ENCODE data around the gene CC2D1A. TPM values are rescaled to one million over a fixed set of nuclear protein-coding genes. Genes with fewer than 3 reads are reported as not detected.

The CC2D1A gene
- total RNA-seq, 3 donors from 2014 or later, result 16.6 to 50.1 (median 43.6) TPM

DNA sequence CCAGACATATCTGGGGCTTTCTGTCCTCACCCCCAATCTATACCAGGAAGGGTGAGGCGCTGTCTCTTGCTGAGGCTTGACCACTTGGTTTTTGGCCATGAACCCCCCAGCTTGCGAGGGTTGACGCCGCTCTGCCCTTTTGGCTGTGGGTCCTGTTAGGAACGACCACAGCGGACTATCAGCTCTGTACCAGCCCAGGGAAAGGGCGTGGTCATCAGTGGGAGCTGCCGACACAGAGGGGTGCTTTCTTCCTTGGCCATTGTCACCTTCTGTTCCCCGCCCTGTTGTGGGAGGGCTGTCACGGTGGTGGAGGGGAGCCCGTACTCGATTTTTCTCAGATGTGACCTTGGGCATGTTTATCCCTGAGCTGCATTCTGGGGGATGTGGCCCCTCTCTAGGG lies 52.0 kb downstream of the CC2D1A start:
- TF ChIP-seq POLR2AphosphoS5 (IDR thresholded peaks at IDR 0.05) (no peak), POLR2A (IDR thresholded peaks at IDR 0.05) (no peak)
- TF ChIP-seq, protein P1, sequence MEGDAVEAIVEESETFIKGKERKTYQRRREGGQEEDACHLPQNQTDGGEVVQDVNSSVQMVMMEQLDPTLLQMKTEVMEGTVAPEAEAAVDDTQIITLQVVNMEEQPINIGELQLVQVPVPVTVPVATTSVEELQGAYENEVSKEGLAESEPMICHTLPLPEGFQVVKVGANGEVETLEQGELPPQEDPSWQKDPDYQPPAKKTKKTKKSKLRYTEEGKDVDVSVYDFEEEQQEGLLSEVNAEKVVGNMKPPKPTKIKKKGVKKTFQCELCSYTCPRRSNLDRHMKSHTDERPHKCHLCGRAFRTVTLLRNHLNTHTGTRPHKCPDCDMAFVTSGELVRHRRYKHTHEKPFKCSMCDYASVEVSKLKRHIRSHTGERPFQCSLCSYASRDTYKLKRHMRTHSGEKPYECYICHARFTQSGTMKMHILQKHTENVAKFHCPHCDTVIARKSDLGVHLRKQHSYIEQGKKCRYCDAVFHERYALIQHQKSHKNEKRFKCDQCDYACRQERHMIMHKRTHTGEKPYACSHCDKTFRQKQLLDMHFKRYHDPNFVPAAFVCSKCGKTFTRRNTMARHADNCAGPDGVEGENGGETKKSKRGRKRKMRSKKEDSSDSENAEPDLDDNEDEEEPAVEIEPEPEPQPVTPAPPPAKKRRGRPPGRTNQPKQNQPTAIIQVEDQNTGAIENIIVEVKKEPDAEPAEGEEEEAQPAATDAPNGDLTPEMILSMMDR (IDR thresholded peaks at IDR 0.05), result no peak
- Histone ChIP-seq H3K27me3 (no peaks in the 10 kb centered on the region), H3K4me1 (peaks cover 5 to 11% of the 10 kb centered on the region in 2 donors), H3K27ac (no peak overlapping the region), H3K4me3 (no peak overlapping the region), H3K9me3 (no peaks in the 10 kb centered on the region), H3K36me3 (peaks cover 3% of the 10 kb centered on the region)
- no peak for DNase-seq (ENCODE audit: low spot score in 2 of 2)
- intact Hi-C loops (cut with DNase I; ENCODE audit: low total_unique reads), result no loop called here

DNA sequence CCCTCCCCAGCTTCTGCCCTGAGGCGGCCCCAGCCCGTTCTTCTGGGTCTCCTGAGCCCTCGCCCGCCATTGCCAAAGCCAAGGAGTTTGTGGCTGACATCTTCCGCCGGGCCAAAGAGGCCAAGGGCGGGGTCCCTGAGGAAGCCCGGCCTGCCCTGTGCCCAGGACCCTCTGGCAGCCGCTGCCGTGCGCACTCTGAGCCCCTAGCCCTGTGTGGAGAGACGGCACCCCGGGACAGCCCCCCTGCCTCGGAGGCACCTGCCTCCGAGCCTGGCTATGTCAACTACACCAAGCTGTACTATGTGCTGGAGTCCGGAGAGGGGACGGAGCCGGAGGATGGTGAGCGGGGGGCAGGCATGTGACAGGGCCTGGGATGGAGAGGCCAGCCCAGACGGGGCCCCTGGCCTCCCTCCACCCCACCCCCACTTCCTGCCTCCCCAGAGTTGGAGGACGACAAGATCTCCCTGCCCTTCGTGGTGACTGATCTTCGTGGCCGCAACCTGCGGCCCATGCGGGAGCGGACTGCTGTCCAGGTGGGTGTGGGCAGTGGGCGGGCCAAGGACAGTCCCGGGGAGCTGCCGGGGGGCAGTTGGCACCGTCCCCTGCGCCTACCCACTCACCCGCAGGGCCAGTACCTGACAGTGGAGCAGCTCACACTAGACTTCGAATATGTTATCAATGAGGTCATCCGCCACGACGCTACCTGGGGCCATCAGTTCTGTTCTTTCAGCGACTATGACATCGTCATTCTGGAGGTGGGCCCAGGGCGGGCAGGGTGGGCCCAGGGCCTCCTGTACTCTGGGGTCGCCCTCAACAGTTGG lies 53.4 kb downstream of the CC2D1A start:
- no peak overlapping the region for H3K27ac ChIP-seq
- TF ChIP-seq POLR2AphosphoS5 (IDR thresholded peaks at IDR 0.05), result no peak
- no peak for TF ChIP-seq POLR2A (IDR thresholded peaks at IDR 0.05)
- TF ChIP-seq, protein P1 (IDR thresholded peaks at IDR 0.05), result no peak
- H3K36me3 ChIP-seq, result peaks cover 3% of the 10 kb centered on the region
- H3K27me3 ChIP-seq, result no peaks in the 10 kb centered on the region
- no peaks in the 10 kb centered on the region for H3K9me3 ChIP-seq
- intact Hi-C loops (cut with DNase I; ENCODE audit: low total_unique reads), result no loop called here
- no peak for DNase-seq (ENCODE audit: low spot score in 2 of 2)
- H3K4me1 ChIP-seq, result no peaks in the 10 kb centered on the region
- H3K4me3 ChIP-seq, result no peak overlapping the region

DNA sequence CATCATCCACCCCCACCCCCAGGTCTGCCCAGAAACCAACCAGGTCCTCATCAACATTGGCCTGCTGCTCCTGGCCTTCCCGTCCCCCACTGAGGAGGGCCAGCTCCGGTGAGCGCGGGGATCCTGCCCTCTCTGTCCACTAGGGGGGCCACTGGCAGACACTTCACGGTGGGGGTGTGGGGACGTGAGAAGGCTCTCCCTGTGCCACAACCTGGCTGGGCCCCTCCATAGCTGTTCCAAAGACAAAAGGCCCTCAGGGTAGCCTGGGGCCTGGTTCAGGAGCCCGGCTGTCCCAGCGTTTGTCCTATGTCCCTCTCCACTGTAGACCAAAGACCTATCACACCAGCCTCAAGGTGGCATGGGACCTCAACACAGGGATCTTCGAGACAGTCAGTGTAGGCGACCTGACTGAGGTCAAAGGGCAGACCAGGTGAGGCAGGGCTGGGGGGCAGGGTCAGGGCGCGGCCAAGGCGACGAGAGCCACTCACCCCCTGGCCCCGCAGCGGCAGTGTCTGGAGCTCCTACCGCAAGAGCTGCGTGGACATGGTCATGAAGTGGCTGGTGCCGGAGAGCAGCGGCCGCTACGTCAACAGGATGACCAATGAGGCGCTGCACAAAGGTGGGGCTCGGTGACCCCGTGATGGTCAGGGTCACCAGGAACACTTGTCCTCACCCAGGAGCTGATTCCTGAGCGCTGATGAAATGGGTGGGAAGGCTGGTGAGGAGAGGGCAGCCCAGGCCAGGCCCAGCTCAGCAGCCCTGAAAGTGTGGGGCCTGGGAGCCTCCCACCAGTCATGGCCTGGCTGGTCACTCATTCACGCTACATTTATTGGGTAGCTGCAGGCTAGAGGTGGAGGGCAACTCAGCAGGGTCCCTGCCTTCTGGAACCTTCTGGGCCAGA lies 54.2 kb downstream of the CC2D1A start:
- TF ChIP-seq POLR2AphosphoS5 (IDR thresholded peaks at IDR 0.05) (no peak), POLR2A (IDR thresholded peaks at IDR 0.05) (no peak)
- TF ChIP-seq, protein P1 (IDR thresholded peaks at IDR 0.05), result no peak
- Histone ChIP-seq H3K36me3 (peaks cover 3% of the 10 kb centered on the region), H3K9me3 (no peaks in the 10 kb centered on the region), H3K4me3 (no peak overlapping the region), H3K27me3 (no peaks in the 10 kb centered on the region), H3K4me1 (no peaks in the 10 kb centered on the region), H3K27ac (no peak overlapping the region)
- DNase-seq (ENCODE audit: low spot score in 2 of 2), result no peak
- intact Hi-C loops (cut with DNase I; ENCODE audit: low total_unique reads), result no loop called here

DNA sequence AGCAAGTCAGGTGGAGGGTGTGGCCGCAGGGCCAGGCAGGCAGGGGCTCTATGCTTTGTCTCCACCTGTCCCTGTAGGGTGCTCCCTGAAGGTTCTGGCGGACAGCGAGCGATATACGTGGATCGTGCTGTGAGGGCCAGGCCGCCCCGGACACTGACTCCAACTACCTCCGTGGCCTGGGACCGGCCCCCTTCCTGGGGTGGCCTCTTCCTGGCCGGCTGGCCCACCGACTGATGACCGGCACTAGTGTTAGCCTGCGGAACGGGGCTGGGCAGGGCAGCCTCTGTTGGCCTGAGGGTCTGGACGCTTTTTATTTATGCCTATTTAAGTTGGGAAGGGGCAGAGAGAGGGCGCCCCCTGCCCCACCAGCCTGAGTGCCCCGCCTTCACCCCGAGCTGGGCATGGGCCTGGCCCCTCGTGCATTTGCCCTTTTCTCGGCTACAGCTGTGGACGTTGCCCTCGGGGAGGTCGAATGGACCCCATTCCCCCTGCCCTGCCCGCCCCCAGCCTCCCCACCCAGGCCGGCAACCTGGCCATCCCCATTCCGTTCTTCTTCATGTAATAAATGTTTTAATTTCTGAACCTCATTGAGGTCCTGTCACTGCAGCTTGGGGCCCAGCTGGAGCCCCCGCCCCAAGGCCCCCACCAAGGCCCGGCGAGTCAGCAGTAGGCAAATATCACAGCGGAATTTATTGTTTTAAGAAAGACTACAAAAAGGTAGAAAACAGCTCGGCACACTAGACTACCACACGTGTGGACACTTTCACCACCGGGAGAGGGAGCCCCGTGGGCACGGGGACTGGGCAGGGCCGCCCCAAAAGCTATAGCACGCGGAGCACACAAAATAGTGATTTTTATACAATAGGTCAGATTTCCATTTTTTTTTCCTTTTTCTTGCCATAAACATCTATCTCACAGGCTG lies 55.1 kb downstream of the CC2D1A start:
- Histone ChIP-seq H3K36me3 (peaks cover 3% of the 10 kb centered on the region), H3K27me3 (no peaks in the 10 kb centered on the region), H3K9me3 (no peaks in the 10 kb centered on the region), H3K4me3 (no peak overlapping the region), H3K27ac (no peak overlapping the region), H3K4me1 (no peaks in the 10 kb centered on the region)
- intact Hi-C loops (cut with DNase I; ENCODE audit: low total_unique reads), result no loop called here
- TF ChIP-seq, protein P1 (IDR thresholded peaks at IDR 0.05), result no peak
- TF ChIP-seq POLR2AphosphoS5 (IDR thresholded peaks at IDR 0.05), result no peak
- TF ChIP-seq POLR2A (IDR thresholded peaks at IDR 0.05), result no peak
- DNase-seq (ENCODE audit: low spot score in 2 of 2), result no peak
